ENCODE measurements around the gene KCNQ2.

KCNQ2 gene

DNA sequence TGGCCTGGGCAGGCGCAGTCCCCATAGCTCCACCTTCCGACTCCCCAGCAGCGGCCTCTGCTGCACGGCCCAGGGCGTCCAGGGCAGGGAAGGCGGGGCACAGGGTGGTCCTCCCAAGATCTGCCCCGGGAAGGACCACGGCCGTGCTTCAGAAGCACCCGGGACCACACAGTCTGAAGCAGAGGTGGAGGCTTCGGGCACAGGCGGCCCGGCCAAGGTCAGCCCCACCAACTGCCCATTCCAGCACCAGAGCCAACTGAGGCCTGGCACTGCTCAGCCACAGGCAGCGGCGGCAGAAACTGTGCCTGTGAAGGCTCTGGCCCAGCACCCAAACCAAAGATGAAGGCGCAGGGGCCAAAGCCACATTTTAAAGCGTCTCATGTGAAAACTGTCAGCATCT, 20.6 kb downstream of the KCNQ2 start:
- no peaks in the 10 kb centered on the region for H3K36me3 ChIP-seq (ENCODE audit: control insufficient read depth, insufficient read depth, low read length)
- H3K4me3 ChIP-seq (ENCODE audit: extremely low read depth, insufficient read depth, low read length, poor library complexity, severe bottlenecking) = no peak overlapping the region
- whole genome bisulfite sequencing, 2 experiments (ENCODE audit: insufficient coverage in 2 of 2) = 94 to 95% methylated on average over 17 of the region's 17 CpGs
- H3K27ac ChIP-seq (ENCODE audit: low read depth, low read length, severe bottlenecking) = no peak overlapping the region
- no peaks in the 10 kb centered on the region for H3K9me3 ChIP-seq (ENCODE audit: control insufficient read depth, low read length)
- H3K4me1 ChIP-seq (ENCODE audit: control insufficient read depth, insufficient read depth, low read length, poor library complexity, severe bottlenecking) = peaks cover 16% of the 10 kb centered on the region

DNA sequence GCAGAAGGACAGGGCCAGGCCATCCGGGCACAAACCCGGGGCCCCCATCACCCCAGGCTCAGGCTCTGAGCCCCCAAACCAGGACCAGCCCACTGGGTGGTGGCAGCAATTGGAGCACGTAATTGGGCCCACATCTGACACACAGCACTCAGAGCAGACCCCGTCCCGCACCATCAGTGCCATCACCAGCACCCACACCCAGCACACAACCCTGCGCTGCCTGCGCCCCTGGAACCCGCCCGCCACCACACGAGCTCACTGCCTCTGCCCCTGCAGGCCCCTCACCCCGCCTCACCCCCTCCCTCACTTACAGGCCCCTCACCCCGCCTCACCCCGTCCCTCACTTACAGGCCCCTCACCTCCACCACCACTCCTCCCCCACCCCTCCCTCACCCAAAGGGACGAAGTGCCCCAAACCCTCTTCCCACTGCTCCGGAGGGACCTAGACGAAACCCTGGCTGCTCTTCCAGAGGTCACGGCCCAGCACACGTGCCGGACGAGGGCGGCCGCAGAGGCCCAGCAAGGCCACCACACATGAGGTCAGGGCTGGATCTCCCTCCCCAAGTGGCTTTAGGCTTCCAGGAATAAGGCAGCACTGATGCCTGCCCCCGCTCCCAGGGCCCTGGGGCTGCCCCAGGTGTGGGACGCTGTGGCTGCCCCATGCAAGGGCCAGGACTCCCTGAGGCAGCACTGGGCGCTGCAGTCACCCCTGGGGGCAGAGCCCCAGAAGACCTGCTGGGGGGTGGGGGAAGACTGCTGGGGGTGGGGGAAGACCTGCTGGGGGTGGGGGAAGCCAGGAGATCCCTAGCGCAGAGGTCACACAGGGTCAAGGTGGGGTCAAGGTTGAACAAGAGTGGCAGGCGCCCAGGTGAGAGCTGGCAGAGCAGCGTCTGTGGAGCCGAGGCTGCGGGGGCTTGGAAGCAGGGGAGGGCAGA, 22.4 kb downstream of the KCNQ2 start:
- H3K9me3 ChIP-seq (ENCODE audit: control insufficient read depth, low read length) = no peaks in the 10 kb centered on the region
- WGBS, 2 experiments (ENCODE audit: insufficient coverage in 2 of 2) = 85 to 87% methylated on average over 13 to 24 of the region's 30 CpGs
- H3K36me3 ChIP-seq (ENCODE audit: control insufficient read depth, insufficient read depth, low read length) = no peaks in the 10 kb centered on the region
- no peak overlapping the region for H3K4me3 ChIP-seq (ENCODE audit: extremely low read depth, insufficient read depth, low read length, poor library complexity, severe bottlenecking)
- peaks cover 16% of the 10 kb centered on the region for H3K4me1 ChIP-seq (ENCODE audit: control insufficient read depth, insufficient read depth, low read length, poor library complexity, severe bottlenecking)
- H3K27ac ChIP-seq (ENCODE audit: low read depth, low read length, severe bottlenecking) = no peak overlapping the region

DNA sequence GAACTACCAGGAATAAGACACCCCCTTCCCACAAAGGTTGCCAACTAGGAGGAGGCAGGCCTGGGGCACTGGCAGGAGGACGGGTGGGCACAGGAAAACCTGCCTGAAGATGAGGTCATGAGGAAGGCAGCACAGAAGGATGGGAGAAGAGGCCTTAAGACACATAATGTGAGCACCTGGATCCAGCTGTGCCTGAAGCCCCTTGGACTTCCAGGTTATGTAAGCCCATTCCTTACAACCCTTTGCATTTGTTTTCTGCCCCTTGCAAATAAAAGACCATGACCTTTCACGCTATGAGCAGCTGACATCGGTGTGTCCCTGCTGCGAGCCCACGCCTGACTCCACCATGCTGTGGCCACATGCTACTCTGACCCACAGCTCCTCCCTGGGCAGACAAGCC, 23.4 kb downstream of the KCNQ2 start:
- H3K4me1 ChIP-seq (ENCODE audit: control insufficient read depth, insufficient read depth, low read length, poor library complexity, severe bottlenecking) = peaks cover 8% of the 10 kb centered on the region

GRCh38 chr20:63448031-63448430, 24.4 kb downstream of the KCNQ2 start:
- no peak overlapping the region for H3K4me3 ChIP-seq (ENCODE audit: extremely low read depth, insufficient read depth, low read length, poor library complexity, severe bottlenecking)
- no peaks in the 10 kb centered on the region for H3K4me1 ChIP-seq (ENCODE audit: control insufficient read depth, insufficient read depth, low read length, poor library complexity, severe bottlenecking)
- H3K9me3 ChIP-seq (ENCODE audit: control insufficient read depth, low read length) = no peaks in the 10 kb centered on the region
- WGBS, 2 experiments (ENCODE audit: insufficient coverage in 2 of 2) = 84 to 87% methylated on average over 18 of the region's 18 CpGs
- H3K36me3 ChIP-seq (ENCODE audit: control insufficient read depth, insufficient read depth, low read length) = no peaks in the 10 kb centered on the region
- no peak overlapping the region for H3K27ac ChIP-seq (ENCODE audit: low read depth, low read length, severe bottlenecking)

More for the DNA sequence above, 23.4 kb downstream of the KCNQ2 start:
- Histone ChIP-seq H3K4me3 (ENCODE audit: extremely low read depth, insufficient read depth, low read length, poor library complexity, severe bottlenecking) (no peak overlapping the region), H3K9me3 (ENCODE audit: control insufficient read depth, low read length) (no peaks in the 10 kb centered on the region), H3K36me3 (ENCODE audit: control insufficient read depth, insufficient read depth, low read length) (no peaks in the 10 kb centered on the region), H3K27ac (ENCODE audit: low read depth, low read length, severe bottlenecking) (no peak overlapping the region)
- WGBS, 2 experiments (ENCODE audit: insufficient coverage in 2 of 2) = 94 to 98% methylated on average over 5 of the region's 5 CpGs

DNA sequence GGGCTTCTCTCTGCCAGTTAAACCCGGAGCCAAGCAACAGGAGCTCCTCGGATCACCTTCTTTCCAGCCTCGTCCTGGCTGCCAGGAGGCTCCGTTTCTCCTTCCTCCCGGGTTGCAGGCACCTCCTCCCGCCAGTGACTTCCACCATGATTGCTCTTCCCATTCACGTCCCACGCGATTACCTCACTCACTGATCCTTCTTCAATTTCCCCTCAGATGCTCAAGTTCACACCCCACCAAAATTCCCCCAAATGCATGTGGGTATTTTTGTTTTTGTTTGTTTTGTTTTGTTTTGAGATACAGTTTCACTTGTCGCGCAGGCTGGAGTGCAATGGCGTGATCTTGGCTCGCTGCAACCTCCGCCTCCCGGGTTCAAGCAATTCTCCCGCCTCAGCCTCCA, 25.1 kb downstream of the KCNQ2 start:
- Histone ChIP-seq H3K36me3 (ENCODE audit: control insufficient read depth, insufficient read depth, low read length) (no peaks in the 10 kb centered on the region), H3K27ac (ENCODE audit: low read depth, low read length, severe bottlenecking) (no peak overlapping the region), H3K4me1 (ENCODE audit: control insufficient read depth, insufficient read depth, low read length, poor library complexity, severe bottlenecking) (no peaks in the 10 kb centered on the region), H3K4me3 (ENCODE audit: extremely low read depth, insufficient read depth, low read length, poor library complexity, severe bottlenecking) (no peak overlapping the region), H3K9me3 (ENCODE audit: control insufficient read depth, low read length) (no peaks in the 10 kb centered on the region)
- WGBS, 2 experiments (ENCODE audit: insufficient coverage in 2 of 2) = 84 to 91% methylated on average over 11 to 12 of the region's 16 CpGs

DNA sequence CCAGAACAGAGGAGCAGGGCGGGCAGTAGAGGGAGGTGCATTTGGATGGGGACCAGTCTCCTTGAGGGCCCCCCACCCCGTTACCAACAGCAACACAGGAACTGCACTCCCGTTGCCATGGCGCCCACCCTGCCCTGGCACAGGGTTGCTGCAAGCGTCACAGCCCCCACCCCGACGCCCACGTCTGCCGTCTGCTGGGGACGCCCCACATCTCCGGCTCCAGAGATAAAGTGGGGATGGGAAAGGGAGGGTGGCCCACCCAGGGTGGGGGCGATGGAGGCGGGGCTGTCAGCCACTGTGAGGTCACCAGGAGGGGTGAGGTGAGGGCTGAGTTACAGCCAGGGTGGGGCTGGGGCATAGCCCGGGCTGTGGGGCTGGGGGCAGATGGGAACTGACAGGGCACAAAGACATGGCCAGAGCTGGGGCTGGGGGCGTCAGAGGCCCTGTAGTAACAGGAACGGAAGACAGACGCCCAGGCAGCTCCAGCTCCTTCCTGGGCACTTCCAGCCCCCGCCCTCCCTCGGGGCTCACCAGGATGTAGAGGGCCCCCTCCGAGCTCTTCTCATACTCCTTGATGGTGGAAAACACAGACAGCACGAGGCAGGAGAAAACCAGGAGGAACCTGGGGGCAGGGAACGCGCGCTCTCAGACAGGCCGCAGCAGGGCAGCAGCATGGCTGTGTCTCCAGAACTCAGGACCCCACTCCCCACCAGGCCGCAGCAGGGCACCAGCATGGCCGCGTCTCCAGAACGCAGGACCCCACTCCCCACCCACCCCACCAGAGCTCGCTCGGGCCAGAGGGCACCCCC, 26.0 kb downstream of the KCNQ2 start:
- 88 to 93% methylated on average over 21 to 23 of the region's 31 CpGs for WGBS, 2 experiments (ENCODE audit: insufficient coverage in 2 of 2)
- no peaks in the 10 kb centered on the region for H3K9me3 ChIP-seq (ENCODE audit: control insufficient read depth, low read length)
- H3K27ac ChIP-seq (ENCODE audit: low read depth, low read length, severe bottlenecking) = no peak overlapping the region
- H3K4me1 ChIP-seq (ENCODE audit: control insufficient read depth, insufficient read depth, low read length, poor library complexity, severe bottlenecking) = no peaks in the 10 kb centered on the region
- H3K4me3 ChIP-seq (ENCODE audit: extremely low read depth, insufficient read depth, low read length, poor library complexity, severe bottlenecking) = no peak overlapping the region
- H3K36me3 ChIP-seq (ENCODE audit: control insufficient read depth, insufficient read depth, low read length) = no peaks in the 10 kb centered on the region

DNA sequence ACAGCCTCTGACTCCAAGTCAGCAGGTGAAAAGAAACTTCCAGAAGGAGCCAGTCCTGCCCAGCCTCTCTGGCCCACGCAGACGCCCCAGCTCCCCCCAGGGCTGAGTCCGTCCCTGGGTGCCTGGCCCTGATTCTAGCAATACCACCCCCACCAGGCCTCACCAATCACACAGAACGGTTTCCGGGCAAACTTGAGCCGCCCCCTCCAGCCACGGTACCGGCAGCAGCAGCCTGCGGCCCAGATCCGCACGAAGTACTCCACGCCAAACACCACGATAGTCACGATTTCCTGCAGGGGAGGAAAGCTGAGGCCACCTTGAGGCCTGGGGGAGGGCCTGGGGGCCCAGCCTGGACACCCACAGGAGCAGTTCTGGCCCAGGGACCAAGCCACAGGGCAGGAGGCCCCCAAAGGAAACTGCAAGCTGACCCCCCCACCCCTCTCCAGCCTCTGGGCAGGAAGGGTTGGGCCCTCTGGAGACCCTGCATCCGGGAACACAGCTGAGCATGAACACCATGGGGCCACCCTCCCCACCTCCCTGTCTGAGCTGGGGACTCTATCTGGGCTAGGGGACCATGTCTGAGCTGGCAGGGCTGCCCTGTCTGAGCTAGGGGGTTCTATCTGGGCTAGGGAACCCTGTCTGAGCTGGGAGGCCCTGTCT, 27.2 kb downstream of the KCNQ2 start:
- Histone ChIP-seq H3K9me3 (ENCODE audit: control insufficient read depth, low read length) (no peaks in the 10 kb centered on the region), H3K36me3 (ENCODE audit: control insufficient read depth, insufficient read depth, low read length) (no peaks in the 10 kb centered on the region), H3K27ac (ENCODE audit: low read depth, low read length, severe bottlenecking) (no peak overlapping the region), H3K4me1 (ENCODE audit: control insufficient read depth, insufficient read depth, low read length, poor library complexity, severe bottlenecking) (no peaks in the 10 kb centered on the region), H3K4me3 (ENCODE audit: extremely low read depth, insufficient read depth, low read length, poor library complexity, severe bottlenecking) (no peak overlapping the region)
- 95 to 96% methylated on average over 13 to 15 of the region's 15 CpGs for WGBS, 2 experiments (ENCODE audit: insufficient coverage in 2 of 2)

DNA sequence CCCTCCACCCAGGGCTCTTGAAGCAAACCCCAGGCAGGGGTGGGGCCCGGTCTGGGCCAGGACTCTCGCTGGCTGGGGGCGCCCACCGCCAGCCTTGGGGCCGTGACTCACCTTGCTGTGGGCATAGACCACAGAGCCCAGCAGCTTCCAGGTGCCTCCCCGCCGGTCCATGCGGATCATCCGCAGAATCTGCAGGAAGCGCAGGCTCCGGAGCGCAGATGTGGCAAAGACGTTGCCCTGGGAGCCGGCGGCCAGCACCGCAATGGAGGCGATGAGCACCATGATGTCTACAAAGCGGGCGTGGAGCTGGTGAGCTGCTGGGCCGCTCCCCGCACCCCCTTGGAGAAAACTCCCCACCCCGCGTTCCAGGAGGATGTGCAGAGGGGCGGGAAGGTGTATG, 27.9 kb downstream of the KCNQ2 start:
- H3K36me3 ChIP-seq (ENCODE audit: control insufficient read depth, insufficient read depth, low read length) = no peaks in the 10 kb centered on the region
- no peak overlapping the region for H3K27ac ChIP-seq (ENCODE audit: low read depth, low read length, severe bottlenecking)
- H3K9me3 ChIP-seq (ENCODE audit: control insufficient read depth, low read length) = no peaks in the 10 kb centered on the region
- no peaks in the 10 kb centered on the region for H3K4me1 ChIP-seq (ENCODE audit: control insufficient read depth, insufficient read depth, low read length, poor library complexity, severe bottlenecking)
- H3K4me3 ChIP-seq (ENCODE audit: extremely low read depth, insufficient read depth, low read length, poor library complexity, severe bottlenecking) = no peak overlapping the region
- WGBS, 2 experiments (ENCODE audit: insufficient coverage in 2 of 2) = 93 to 97% methylated on average over 23 to 24 of the region's 24 CpGs

GRCh38 chr20:63443606-63444395, 28.7 kb downstream of the KCNQ2 start:
- no peaks in the 10 kb centered on the region for H3K4me1 ChIP-seq (ENCODE audit: control insufficient read depth, insufficient read depth, low read length, poor library complexity, severe bottlenecking)
- no peaks in the 10 kb centered on the region for H3K36me3 ChIP-seq (ENCODE audit: control insufficient read depth, insufficient read depth, low read length)
- 87 to 91% methylated on average over 20 to 22 of the region's 25 CpGs for WGBS, 2 experiments (ENCODE audit: insufficient coverage in 2 of 2)
- no peaks in the 10 kb centered on the region for H3K9me3 ChIP-seq (ENCODE audit: control insufficient read depth, low read length)
- no peak overlapping the region for H3K27ac ChIP-seq (ENCODE audit: low read depth, low read length, severe bottlenecking)
- H3K4me3 ChIP-seq (ENCODE audit: extremely low read depth, insufficient read depth, low read length, poor library complexity, severe bottlenecking) = no peak overlapping the region

DNA sequence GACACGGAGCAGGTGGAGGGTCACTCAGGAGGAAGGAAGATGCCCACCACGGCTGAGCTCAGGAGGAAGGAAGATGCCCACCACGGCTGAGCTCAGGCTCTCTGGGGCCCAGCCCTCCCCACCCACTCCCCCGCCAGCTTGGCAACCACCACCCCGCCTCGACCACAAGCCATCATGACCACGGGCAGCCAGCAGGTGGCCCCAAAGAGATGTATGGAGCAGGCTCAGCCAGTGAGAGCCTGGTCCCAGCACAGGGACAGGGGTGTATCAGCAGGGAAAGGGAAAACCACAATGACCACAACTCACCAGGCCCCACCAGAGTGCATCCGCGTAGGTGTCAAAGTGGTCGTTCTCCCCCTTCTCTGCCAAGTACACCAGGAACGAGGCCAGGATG, 30.4 kb downstream of the KCNQ2 start:
- WGBS, 2 experiments (ENCODE audit: insufficient coverage in 2 of 2) = 82 to 85% methylated on average over 3 to 6 of the region's 11 CpGs
- H3K36me3 ChIP-seq (ENCODE audit: control insufficient read depth, insufficient read depth, low read length) = no peaks in the 10 kb centered on the region
- no peak overlapping the region for H3K27ac ChIP-seq (ENCODE audit: low read depth, low read length, severe bottlenecking)
- no peak overlapping the region for H3K4me3 ChIP-seq (ENCODE audit: extremely low read depth, insufficient read depth, low read length, poor library complexity, severe bottlenecking)
- H3K9me3 ChIP-seq (ENCODE audit: control insufficient read depth, low read length) = no peaks in the 10 kb centered on the region
- H3K4me1 ChIP-seq (ENCODE audit: control insufficient read depth, insufficient read depth, low read length, poor library complexity, severe bottlenecking) = no peaks in the 10 kb centered on the region

Measured in mesodermal cell (in vitro differentiated cells).